GM12878 (cell line): ENCODE measurements around the gene IRX1. TPM values are rescaled to one million over a fixed set of nuclear protein-coding genes. Genes with fewer than 3 reads are reported as not detected.

Experiments used
- ATAC-seq: fragments of 200-7000 bp; cut with Tn5 transposase; 3 replicates; pipeline ENCODE4 v1.9.1; 2020; ENCODE audit warnings: mild to moderate bottlenecking, moderate library complexity
- BruUV-seq: library from RNA; stranded (reverse); fragments of 400-500 nt; replicated peaks from 2 replicates; lab custom pipeline; 2021; lab: Mats Ljungman, UMichigan
- CTCF ChIA-PET: fragments of 300-600 bp; sonication (Branson Sonifier 250); formaldehyde crosslinking; extraction: SDS; loops from one replicate; lab custom pipeline; 2021; ENCODE audit warnings: inconsistent platforms; lab: Yijun Ruan, JAX
- POLR2A ChIA-PET: fragments of 350-600 bp; formaldehyde crosslinking; extraction: SDS; loops from one replicate; lab custom pipeline; 2021; ENCODE audit warnings: inconsistent platforms; lab: Charles Lee
- RAD21 ChIA-PET: fragments of 300-600 bp; sonication (Branson Sonifier 250); formaldehyde crosslinking; loops from one replicate; lab custom pipeline; 2023; ENCODE audit warnings: antibody characterized with exemption; ENCODE audit not compliant: unreplicated experiment; lab: Charles Lee
- SMC1A ChIA-PET: fragments of 300-600 bp; sonication (Branson Sonifier 250); formaldehyde crosslinking; loops from one replicate; lab custom pipeline; 2023; ENCODE audit not compliant: unreplicated experiment, uncharacterized antibody; lab: Charles Lee
- DNase-seq: peaks from one replicate; pipeline ENCODE4 v3.0.0-alpha.2; 2011; ENCODE audit warnings: low read depth, low spot score
- FAIRE-seq: peaks from 3 replicates; lab custom pipeline; 2011; peaks lifted over from hg19 to GRCh38; lab: Jason Lieb, UNC
- H2AFZ ChIP-seq: 2 replicates; pipeline ENCODE4 v1.6.0; 2011; ENCODE audit warnings: low read depth, low read length, control low read depth; ENCODE audit not compliant: control insufficient read depth
- H3K27ac ChIP-seq: 2 replicates; pipeline ENCODE4 v1.5.1; 2011; ENCODE audit warnings: control low read depth; ENCODE audit not compliant: control insufficient read depth, insufficient read depth
- H3K27me3 ChIP-seq, 2 experiments: replicated peaks in 1 of 2; 2 replicates each; pipeline versions ENCODE4 v1.6.0 to v1.6.1; 2011; ENCODE audit warnings: low read length in 1 of 2; ENCODE audit not compliant: control insufficient read depth in 2 of 2, insufficient read depth in 2 of 2
- H3K36me3 ChIP-seq, 2 experiments: 2 replicates each; pipeline ENCODE4 v1.5.1; 2011; ENCODE audit warnings: low read length in 1 of 2; ENCODE audit not compliant: control insufficient read depth in 2 of 2, insufficient read depth in 2 of 2
- H3K4me1 ChIP-seq: 2 replicates; pipeline ENCODE4 v1.6.1; 2011; ENCODE audit warnings: mild to moderate bottlenecking, low read length, moderate library complexity, mixed read lengths; ENCODE audit not compliant: control insufficient read depth, insufficient read depth
- H3K4me2 ChIP-seq: 2 replicates; pipeline ENCODE4 v1.6.0; 2011; ENCODE audit warnings: control low read depth; ENCODE audit not compliant: control insufficient read depth, insufficient read depth
- H3K4me3 ChIP-seq: fragments of 200-600 bp; sonication (generic); 2 replicates; pipeline ENCODE4 v1.5.1; 2016
- H3K79me2 ChIP-seq: 2 replicates; pipeline ENCODE4 v1.6.0; 2011; ENCODE audit warnings: low read length; ENCODE audit not compliant: control insufficient read depth, insufficient read depth
- H3K9ac ChIP-seq: 2 replicates; pipeline ENCODE4 v1.8.0; 2011; ENCODE audit warnings: low read length, control low read depth, mixed read lengths; ENCODE audit not compliant: control insufficient read depth, insufficient read depth
- H3K9me3 ChIP-seq: replicated peaks from 3 replicates; pipeline ENCODE4 v1.5.1; 2011; ENCODE audit warnings: mild to moderate bottlenecking, low read length; ENCODE audit not compliant: control insufficient read depth, insufficient read depth
- H4K20me1 ChIP-seq: 2 replicates; pipeline ENCODE4 v1.6.0; 2011; ENCODE audit not compliant: control insufficient read depth, insufficient read depth
- ATF7 ChIP-seq: fragments of 450-650 bp; IDR thresholded peaks from 2 replicates; pipeline ENCODE4 v1.6.1; 2016; ENCODE audit warnings: low read depth, mild to moderate bottlenecking
- BCLAF1 ChIP-seq: fragments of 450-650 bp; IDR thresholded peaks from 2 replicates; pipeline ENCODE4 v1.6.1; 2017; ENCODE audit warnings: antibody characterized with exemption, mild to moderate bottlenecking, moderate library complexity
- DPF2 ChIP-seq: fragments of 450-650 bp; IDR thresholded peaks from 2 replicates; pipeline ENCODE4 v1.6.1; 2017; ENCODE audit warnings: mild to moderate bottlenecking
- E2F4 ChIP-seq: IDR thresholded peaks from 2 replicates; pipeline ENCODE4 v1.6.1; 2012; ENCODE audit warnings: low read depth, low read length, improper control_type of control experiment
- SRF ChIP-seq, 2 experiments: IDR thresholded peaks; 2 replicates each; pipeline ENCODE4 v1.6.1; 2011; ENCODE audit warnings: low read depth in 2 of 2, low read length in 2 of 2, mild to moderate bottlenecking in 1 of 2, moderate library complexity in 1 of 2
- TAF1 ChIP-seq: IDR thresholded peaks from 2 replicates; pipeline ENCODE4 v1.6.1; 2011; ENCODE audit warnings: mild to moderate bottlenecking, low read depth, low read length, borderline replicate concordance
- WGBS: methylation state at CpG from one replicate; pipeline ENCODE4 v1.1.6; 2016; ENCODE audit warnings: low lambda C conversion rate; ENCODE audit not compliant: insufficient replicate concordance, insufficient coverage; ENCODE audit errors: missing lambda C conversion rate; 5-methylcytosine and 5-hydroxymethylcytosine counted together
- in situ Hi-C: fragments of 300-500 bp; cut with MboI; formaldehyde crosslinking; loops from 9 replicates; pipeline ENCODE4 v1.14.3; 2018; ENCODE audit warnings: mixed read lengths
- intact Hi-C: fragments of 100-400 bp; cut with micrococcal nuclease; formaldehyde crosslinking; loops from one replicate; pipeline ENCODE4 v1.14.2; 2022; ENCODE audit not compliant: unreplicated experiment
- polyA plus RNA-seq, 11 experiments: library from polyadenylated mRNA; depleted of rRNA in 4 of 11; unstranded in 6 of 11; stranded (reverse) in 5 of 11; fragments of >200 nt; fragmentation: Nextera tagmentation in 4 of 11; fragmentation: Illumina TruSeq in 1 of 11; extraction: Ambion mirVana in 4 of 11; extraction: Trizol in 1 of 11; gene quantifications; 1 replicate in 1 of 11; 2 replicates in 10 of 11; pipeline versions ENCODE4 v1.2.1 to v1.2.3, GENCODE V29; 2011 to 2016; ENCODE audit warnings: inconsistent platforms in 2 of 11, missing spikeins in 2 of 11, low read depth in 1 of 11
- total RNA-seq, 4 experiments: library from RNA; depleted of rRNA in 3 of 4; stranded (reverse); fragments of >200 nt in 3 of 4; fragmentation: Illumina TruSeq in 1 of 4; extraction: Trizol in 1 of 4; gene quantifications; 2 replicates each; pipeline versions ENCODE4 v1.2.1 to v1.2.3, GENCODE V29; 2013 to 2021
- TF ChIP-seq, protein P1 (sequence below): IDR thresholded peaks from 2 replicates; pipeline ENCODE4 v1.6.1; 2011; ENCODE audit warnings: mild to moderate bottlenecking, low read depth, low read length, moderate library complexity; ENCODE audit not compliant: insufficient replicate concordance
- TF ChIP-seq, protein P2 (sequence below): IDR thresholded peaks from 2 replicates; pipeline ENCODE4 v1.6.1; 2012; ENCODE audit warnings: low read length, inconsistent platforms

IRX1 gene
- total and polyA plus RNA-seq, 10 of the 15 experiments (the other 5 are each of a cell fraction or from before 2014, with no cell fraction given), result not detected

GRCh38 chr5:3598769-3599211 lies 3.2 kb downstream of the IRX1 start:
- DNase-seq, result no peak
- H3K79me2 ChIP-seq, result no peaks in the 10 kb centered on the region
- ChIA-PET SMC1A (no interaction called here), POLR2A (no interaction called here), CTCF (no interaction called here)
- intact Hi-C loops (no loop called here), in situ Hi-C loops (no loop called here)
- H3K9ac ChIP-seq, result no peak overlapping the region
- H3K36me3 ChIP-seq, result no peaks in the 10 kb centered on the region
- no peak for ATAC-seq
- FAIRE-seq, result no peak
- no peak overlapping the region for H3K27ac ChIP-seq
- BruUV-seq, result no TSS peak
- no peak overlapping the region for H3K4me3 ChIP-seq
- no peak overlapping the region for H2AFZ ChIP-seq
- TF ChIP-seq SRF (IDR thresholded peaks at IDR 0.05; ENCODE audit: low read depth in 2 of 2, low read length in 2 of 2), result no peak
- no peak for TF ChIP-seq ATF7
- TF ChIP-seq, protein P1, sequence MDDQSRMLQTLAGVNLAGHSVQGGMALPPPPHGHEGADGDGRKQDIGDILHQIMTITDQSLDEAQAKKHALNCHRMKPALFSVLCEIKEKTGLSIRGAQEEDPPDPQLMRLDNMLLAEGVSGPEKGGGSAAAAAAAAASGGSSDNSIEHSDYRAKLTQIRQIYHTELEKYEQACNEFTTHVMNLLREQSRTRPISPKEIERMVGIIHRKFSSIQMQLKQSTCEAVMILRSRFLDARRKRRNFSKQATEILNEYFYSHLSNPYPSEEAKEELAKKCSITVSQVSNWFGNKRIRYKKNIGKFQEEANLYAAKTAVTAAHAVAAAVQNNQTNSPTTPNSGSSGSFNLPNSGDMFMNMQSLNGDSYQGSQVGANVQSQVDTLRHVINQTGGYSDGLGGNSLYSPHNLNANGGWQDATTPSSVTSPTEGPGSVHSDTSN, result no peak
- TF ChIP-seq TAF1, result no peak
- TF ChIP-seq DPF2, result no peak
- TF ChIP-seq, protein P2, sequence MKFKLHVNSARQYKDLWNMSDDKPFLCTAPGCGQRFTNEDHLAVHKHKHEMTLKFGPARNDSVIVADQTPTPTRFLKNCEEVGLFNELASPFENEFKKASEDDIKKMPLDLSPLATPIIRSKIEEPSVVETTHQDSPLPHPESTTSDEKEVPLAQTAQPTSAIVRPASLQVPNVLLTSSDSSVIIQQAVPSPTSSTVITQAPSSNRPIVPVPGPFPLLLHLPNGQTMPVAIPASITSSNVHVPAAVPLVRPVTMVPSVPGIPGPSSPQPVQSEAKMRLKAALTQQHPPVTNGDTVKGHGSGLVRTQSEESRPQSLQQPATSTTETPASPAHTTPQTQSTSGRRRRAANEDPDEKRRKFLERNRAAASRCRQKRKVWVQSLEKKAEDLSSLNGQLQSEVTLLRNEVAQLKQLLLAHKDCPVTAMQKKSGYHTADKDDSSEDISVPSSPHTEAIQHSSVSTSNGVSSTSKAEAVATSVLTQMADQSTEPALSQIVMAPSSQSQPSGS, result no peak
- no peak for TF ChIP-seq BCLAF1
- no peak for TF ChIP-seq E2F4
- TF ChIP-seq, all 136 proteins: peak for 0
- H3K9me3 ChIP-seq, result peaks cover 2% of the 10 kb centered on the region; the same call in 1 of the 3 replicates
- 42% methylated on average over 12 of the region's 12 CpGs for WGBS
- H3K27me3 ChIP-seq, result no peaks in the 10 kb centered on the region
- RAD21 ChIA-PET, result no interaction called here
- no peak overlapping the region for H3K4me2 ChIP-seq
- no peaks in the 10 kb centered on the region for H4K20me1 ChIP-seq
- H3K4me1 ChIP-seq, result no peaks in the 10 kb centered on the region
